Measurements from ENCODE around the gene IL15RA.

DNA sequence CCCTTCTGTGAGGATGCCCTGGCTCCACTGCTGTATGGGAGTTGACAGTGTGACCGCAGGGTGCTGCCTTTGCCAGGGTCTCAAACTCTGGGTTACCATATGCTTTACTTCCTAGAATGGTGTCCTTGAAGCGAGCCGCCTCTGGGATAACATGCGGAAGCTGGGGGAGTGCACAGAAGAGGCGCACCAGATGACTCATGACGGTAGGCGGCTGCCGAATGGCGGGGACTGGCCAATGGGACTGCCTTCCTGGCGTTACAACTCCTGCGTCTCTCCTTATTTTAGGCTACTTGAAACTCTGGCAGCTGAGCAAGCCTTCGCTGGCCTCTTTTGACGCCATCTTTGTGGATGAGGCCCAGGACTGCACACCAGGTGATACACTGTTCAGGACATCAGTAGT is 60.0 kb downstream of the IL15RA start:
- TF ChIP-seq, protein P1, sequence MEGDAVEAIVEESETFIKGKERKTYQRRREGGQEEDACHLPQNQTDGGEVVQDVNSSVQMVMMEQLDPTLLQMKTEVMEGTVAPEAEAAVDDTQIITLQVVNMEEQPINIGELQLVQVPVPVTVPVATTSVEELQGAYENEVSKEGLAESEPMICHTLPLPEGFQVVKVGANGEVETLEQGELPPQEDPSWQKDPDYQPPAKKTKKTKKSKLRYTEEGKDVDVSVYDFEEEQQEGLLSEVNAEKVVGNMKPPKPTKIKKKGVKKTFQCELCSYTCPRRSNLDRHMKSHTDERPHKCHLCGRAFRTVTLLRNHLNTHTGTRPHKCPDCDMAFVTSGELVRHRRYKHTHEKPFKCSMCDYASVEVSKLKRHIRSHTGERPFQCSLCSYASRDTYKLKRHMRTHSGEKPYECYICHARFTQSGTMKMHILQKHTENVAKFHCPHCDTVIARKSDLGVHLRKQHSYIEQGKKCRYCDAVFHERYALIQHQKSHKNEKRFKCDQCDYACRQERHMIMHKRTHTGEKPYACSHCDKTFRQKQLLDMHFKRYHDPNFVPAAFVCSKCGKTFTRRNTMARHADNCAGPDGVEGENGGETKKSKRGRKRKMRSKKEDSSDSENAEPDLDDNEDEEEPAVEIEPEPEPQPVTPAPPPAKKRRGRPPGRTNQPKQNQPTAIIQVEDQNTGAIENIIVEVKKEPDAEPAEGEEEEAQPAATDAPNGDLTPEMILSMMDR (IDR thresholded peaks at IDR 0.05), result no peak
- TF ChIP-seq POLR2A (IDR thresholded peaks at IDR 0.05), result no peak
